Mesenchymal stem cell (in vitro differentiated cells and primary cell): Measurements from ENCODE around the gene SLC12A2.

Experiments used
- DNase-seq: peaks from one replicate; pipeline ENCODE4 v3.0.0-alpha.2; 2013
- H2AFZ ChIP-seq: one replicate; pipeline ENCODE4 v1.6.1; 2013; ENCODE audit warnings: low read depth, mild to moderate bottlenecking, control low read depth, inconsistent platforms, low read length, moderate library complexity
- H2AK5ac ChIP-seq: 2 replicates; pipeline ENCODE4 v1.6.1; 2013; ENCODE audit warnings: low read length, moderate library complexity, mild to moderate bottlenecking, inconsistent platforms; ENCODE audit not compliant: severe bottlenecking
- H2BK120ac ChIP-seq: one replicate; pipeline ENCODE4 v1.6.1; 2013; ENCODE audit warnings: low read depth, mild to moderate bottlenecking, inconsistent platforms, low read length, moderate library complexity
- H2BK12ac ChIP-seq, 2 experiments: one replicate each; pipeline ENCODE4 v1.6.1; 2013; ENCODE audit warnings: inconsistent platforms in 2 of 2, low read length in 2 of 2, mild to moderate bottlenecking in 2 of 2, moderate library complexity in 2 of 2, control low read depth in 1 of 2
- H2BK15ac ChIP-seq: one replicate; pipeline ENCODE4 v1.6.1; 2013; ENCODE audit warnings: mild to moderate bottlenecking, low read depth, inconsistent platforms; ENCODE audit not compliant: poor library complexity, severe bottlenecking
- H2BK5ac ChIP-seq: 2 replicates; pipeline ENCODE4 v1.6.1; 2013; ENCODE audit warnings: low read depth, mild to moderate bottlenecking, low read length, control low read depth, inconsistent platforms; ENCODE audit not compliant: poor library complexity, severe bottlenecking
- H3K14ac ChIP-seq, 2 experiments: one replicate each; pipeline ENCODE4 v1.6.1; 2013; ENCODE audit warnings: inconsistent platforms in 2 of 2, low read length in 2 of 2, control low read depth in 1 of 2, mild to moderate bottlenecking in 1 of 2, moderate library complexity in 1 of 2
- H3K18ac ChIP-seq, 2 experiments: one replicate each; pipeline ENCODE4 v1.6.1; 2013; ENCODE audit warnings: inconsistent platforms in 2 of 2, low read length in 2 of 2, control low read depth in 1 of 2, low read depth in 1 of 2, mild to moderate bottlenecking in 1 of 2
- H3K23ac ChIP-seq, 2 experiments: one replicate each; pipeline ENCODE4 v1.6.1; 2013; ENCODE audit warnings: inconsistent platforms in 2 of 2, low read length in 2 of 2, mild to moderate bottlenecking in 2 of 2, moderate library complexity in 2 of 2, control low read depth in 1 of 2
- H3K27ac ChIP-seq: 2 replicates; pipeline ENCODE4 v1.5.1; 2013; ENCODE audit warnings: mild to moderate bottlenecking, moderate library complexity, low read length, control low read depth, inconsistent platforms; ENCODE audit not compliant: poor library complexity, severe bottlenecking
- H3K27me3 ChIP-seq, 2 experiments: 2 replicates each; pipeline versions ENCODE4 v1.6.1 to v1.7.0; 2013; ENCODE audit warnings: low read length in 2 of 2, mild to moderate bottlenecking in 2 of 2, moderate library complexity in 2 of 2, control low read depth in 1 of 2, inconsistent platforms in 1 of 2; ENCODE audit not compliant: control insufficient read depth in 1 of 2, insufficient read depth in 1 of 2
- H3K36me3 ChIP-seq, 2 experiments: 2 replicates each; pipeline versions ENCODE4 v1.6.1 to v1.7.0; 2013; ENCODE audit warnings: low read length in 2 of 2, control low read depth in 1 of 2, inconsistent platforms in 1 of 2, low read depth in 1 of 2, mild to moderate bottlenecking in 1 of 2; ENCODE audit not compliant: insufficient read depth in 2 of 2, control insufficient read depth in 1 of 2
- H3K4ac ChIP-seq, 2 experiments: one replicate each; pipeline ENCODE4 v1.6.1; 2013; ENCODE audit warnings: inconsistent platforms in 2 of 2, low read length in 2 of 2, mild to moderate bottlenecking in 2 of 2, moderate library complexity in 2 of 2, control low read depth in 1 of 2, low read depth in 1 of 2
- H3K4me1 ChIP-seq: 2 replicates; pipeline ENCODE4 v1.6.1; 2013; ENCODE audit warnings: low read depth, low read length, control low read depth; ENCODE audit not compliant: control insufficient read depth, insufficient read depth
- H3K4me2 ChIP-seq: 2 replicates; pipeline ENCODE4 v1.6.1; 2013; ENCODE audit warnings: low read length, mild to moderate bottlenecking, inconsistent platforms; ENCODE audit not compliant: poor library complexity, severe bottlenecking
- H3K4me3 ChIP-seq, 2 experiments: 2 replicates each; pipeline versions ENCODE4 v1.5.1 to v1.7.0; 2013; ENCODE audit warnings: low read length in 2 of 2, mild to moderate bottlenecking in 2 of 2, control low read depth in 1 of 2, low read depth in 1 of 2; ENCODE audit not compliant: insufficient read depth in 1 of 2
- H3K79me1 ChIP-seq: replicated peaks from 2 replicates; pipeline ENCODE4 v1.6.1; 2013; ENCODE audit warnings: mild to moderate bottlenecking, control low read depth, low read length, inconsistent platforms; ENCODE audit not compliant: poor library complexity, severe bottlenecking
- H3K9ac ChIP-seq: 2 replicates; pipeline ENCODE4 v1.7.0; 2013; ENCODE audit warnings: mild to moderate bottlenecking, low read length, moderate library complexity
- H3K9me3 ChIP-seq: 2 replicates; pipeline ENCODE4 v1.7.0; 2013; ENCODE audit warnings: mild to moderate bottlenecking, low read length; ENCODE audit not compliant: control insufficient read depth
- H4K8ac ChIP-seq: one replicate; pipeline ENCODE4 v1.6.1; 2013; ENCODE audit warnings: inconsistent platforms, mild to moderate bottlenecking, low read length, moderate library complexity
- H4K91ac ChIP-seq: one replicate; pipeline ENCODE4 v1.6.1; 2013; ENCODE audit warnings: mild to moderate bottlenecking, low read length, inconsistent platforms
- WGBS: methylation state at CpG from one replicate; pipeline ENCODE4 v1.1.7; 2013; ENCODE audit warnings: mixed read lengths; 5-methylcytosine and 5-hydroxymethylcytosine counted together

Gene SLC12A2

DNA sequence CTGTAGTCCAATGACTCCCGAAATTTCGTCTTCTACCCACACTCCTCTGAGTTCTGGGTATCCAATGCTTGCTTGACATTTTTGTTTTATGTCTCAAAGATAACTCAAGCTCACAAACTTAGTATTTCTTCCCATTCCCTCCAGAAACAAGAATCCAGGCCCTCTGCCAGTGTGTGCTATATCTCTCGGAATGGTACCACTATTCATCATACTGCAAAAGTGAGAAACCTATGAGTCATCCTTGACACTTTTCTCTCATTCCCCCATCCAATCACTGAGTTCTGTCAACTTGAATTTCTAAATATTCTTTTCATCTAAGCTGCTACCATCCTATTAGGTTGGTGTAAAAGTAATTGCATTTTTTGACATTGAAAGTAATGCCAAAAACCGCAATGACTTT is 9.8 kb downstream of the SLC12A2 start:
- H3K27me3 ChIP-seq, result no peaks in the 10 kb centered on the region
- H3K9ac ChIP-seq, result no peak overlapping the region
- no peak overlapping the region for H3K27ac ChIP-seq
- no peak for DNase-seq
- no peak overlapping the region for H2BK5ac ChIP-seq
- H3K9me3 ChIP-seq, result peaks cover 23% of the 10 kb centered on the region
- WGBS, result 93% methylated on average over 4 of the region's 4 CpGs
- H2AFZ ChIP-seq, result no peak overlapping the region
- no peak overlapping the region for H3K14ac ChIP-seq
- no peak overlapping the region for H2BK120ac ChIP-seq
- peaks cover 26% of the 10 kb centered on the region for H3K79me1 ChIP-seq
- H4K91ac ChIP-seq, result no peak overlapping the region
- H3K4me3 ChIP-seq, result no peak overlapping the region
- H3K36me3 ChIP-seq, result no peaks in the 10 kb centered on the region
- H3K4me2 ChIP-seq, result no peak overlapping the region
- H3K4ac ChIP-seq, result no peak overlapping the region
- H3K23ac ChIP-seq, result no peak overlapping the region
- no peak overlapping the region for H2BK12ac ChIP-seq
- H4K8ac ChIP-seq, result no peak overlapping the region
- no peaks in the 10 kb centered on the region for H3K4me1 ChIP-seq
- no peak overlapping the region for H2BK15ac ChIP-seq
- no peak overlapping the region for H3K18ac ChIP-seq
- H2AK5ac ChIP-seq, result no peak overlapping the region

DNA sequence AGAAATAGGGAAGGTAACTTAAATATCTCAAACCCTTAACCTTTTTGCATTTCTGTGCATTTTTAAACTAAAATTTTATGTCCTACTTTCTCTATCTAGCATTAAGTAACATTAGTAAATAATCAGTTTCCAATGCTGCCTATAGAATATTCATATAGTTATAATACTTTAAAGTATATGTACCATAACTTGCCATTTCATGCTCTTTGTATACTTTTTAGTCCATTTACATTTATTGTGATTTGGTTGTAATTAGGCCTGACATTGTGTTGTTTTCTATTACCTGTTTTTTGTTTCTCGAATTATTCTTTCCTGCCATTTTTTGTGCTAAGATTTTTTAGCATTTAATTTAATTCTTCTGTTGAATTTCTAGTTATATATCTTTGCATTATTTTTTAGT is 13.7 kb downstream of the SLC12A2 start:
- no peak overlapping the region for H2BK12ac ChIP-seq
- H2AK5ac ChIP-seq, result no peak overlapping the region
- peaks cover 29% of the 10 kb centered on the region for H3K9me3 ChIP-seq
- no peak overlapping the region for H3K14ac ChIP-seq
- DNase-seq, result no peak
- no peak overlapping the region for H3K27ac ChIP-seq
- peaks cover 19% of the 10 kb centered on the region for H3K79me1 ChIP-seq
- H4K91ac ChIP-seq, result no peak overlapping the region
- no peak overlapping the region for H3K23ac ChIP-seq
- H3K36me3 ChIP-seq, result no peaks in the 10 kb centered on the region
- no peak overlapping the region for H2BK5ac ChIP-seq
- no peak overlapping the region for H3K4me2 ChIP-seq
- no peak overlapping the region for H2BK120ac ChIP-seq
- H3K18ac ChIP-seq, result no peak overlapping the region
- no peak overlapping the region for H3K4ac ChIP-seq
- no peak overlapping the region for H4K8ac ChIP-seq
- H3K4me1 ChIP-seq, result no peaks in the 10 kb centered on the region
- H2AFZ ChIP-seq, result no peak overlapping the region
- no CpG with 5 or more reads among the region's 1 CpG for WGBS
- no peak overlapping the region for H2BK15ac ChIP-seq
- H3K27me3 ChIP-seq, result no peaks in the 10 kb centered on the region
- H3K9ac ChIP-seq, result no peak overlapping the region
- H3K4me3 ChIP-seq, result no peak overlapping the region

DNA sequence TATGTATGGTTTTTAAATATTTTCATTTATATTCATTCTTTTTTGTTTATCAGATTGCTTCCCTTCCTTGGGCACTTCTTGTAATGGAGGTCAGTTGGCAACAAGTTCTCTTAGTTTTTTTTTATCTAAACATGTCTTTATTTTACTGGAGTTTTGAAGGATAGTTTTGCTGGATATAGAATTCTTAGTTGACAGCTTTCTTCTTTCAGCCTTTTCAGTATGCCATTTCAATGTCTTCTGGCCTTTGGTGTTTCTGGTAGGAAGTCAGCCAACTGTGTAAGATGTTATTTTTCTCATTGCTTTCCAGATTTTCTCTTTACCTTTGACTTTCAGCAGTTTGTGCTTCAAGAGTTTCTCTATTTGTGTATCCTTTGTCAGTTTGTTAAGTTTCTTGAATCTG is 14.2 kb downstream of the SLC12A2 start:
- no peak overlapping the region for H3K4me2 ChIP-seq
- H3K9ac ChIP-seq, result no peak overlapping the region
- no peak overlapping the region for H3K23ac ChIP-seq
- DNase-seq, result no peak
- H3K9me3 ChIP-seq, result peaks cover 29% of the 10 kb centered on the region
- H2BK5ac ChIP-seq, result no peak overlapping the region
- H4K8ac ChIP-seq, result no peak overlapping the region
- H3K27me3 ChIP-seq, result no peaks in the 10 kb centered on the region
- no peaks in the 10 kb centered on the region for H3K36me3 ChIP-seq
- no peak overlapping the region for H2AFZ ChIP-seq
- no peak overlapping the region for H3K27ac ChIP-seq
- peaks cover 20% of the 10 kb centered on the region for H3K79me1 ChIP-seq
- H2BK120ac ChIP-seq, result no peak overlapping the region
- no peak overlapping the region for H3K14ac ChIP-seq
- no peak overlapping the region for H2BK15ac ChIP-seq
- no peak overlapping the region for H2BK12ac ChIP-seq
- no peak overlapping the region for H3K4ac ChIP-seq
- no peak overlapping the region for H3K4me3 ChIP-seq
- no peak overlapping the region for H3K18ac ChIP-seq
- H2AK5ac ChIP-seq, result no peak overlapping the region
- no peak overlapping the region for H4K91ac ChIP-seq
- H3K4me1 ChIP-seq, result no peaks in the 10 kb centered on the region

DNA sequence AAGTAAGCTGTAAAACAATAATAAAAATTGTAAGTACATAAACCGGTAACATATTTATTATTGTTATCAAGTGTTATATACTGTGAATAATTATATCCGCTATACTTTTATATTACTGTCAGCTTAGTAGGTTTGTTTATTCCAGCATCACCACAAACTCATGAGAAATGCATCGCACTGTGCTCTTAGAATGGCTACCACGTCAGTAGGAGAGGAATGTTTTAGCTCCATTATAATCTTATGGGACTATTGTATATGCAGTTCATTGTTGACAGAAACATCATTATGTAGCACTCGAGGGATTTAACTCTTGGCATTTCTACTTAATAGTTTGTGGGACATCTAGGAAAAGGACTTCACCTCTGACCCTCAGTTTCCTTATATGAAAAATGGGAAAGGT is 16.4 kb downstream of the SLC12A2 start:
- H3K4me1 ChIP-seq, result no peaks in the 10 kb centered on the region
- H3K4me3 ChIP-seq, result no peak overlapping the region
- no peak overlapping the region for H3K4me2 ChIP-seq
- WGBS, result 92% methylated on average over 2 of the region's 5 CpGs
- H3K27ac ChIP-seq, result no peak overlapping the region
- H3K9me3 ChIP-seq, result peaks cover 29% of the 10 kb centered on the region
- H3K27me3 ChIP-seq, result no peaks in the 10 kb centered on the region
- no peak overlapping the region for H3K18ac ChIP-seq
- H2AFZ ChIP-seq, result no peak overlapping the region
- H2AK5ac ChIP-seq, result no peak overlapping the region
- H4K8ac ChIP-seq, result no peak overlapping the region
- H3K14ac ChIP-seq, result no peak overlapping the region
- H3K79me1 ChIP-seq, result peaks cover 17% of the 10 kb centered on the region
- no peak overlapping the region for H3K4ac ChIP-seq
- H3K9ac ChIP-seq, result no peak overlapping the region
- no peak overlapping the region for H3K23ac ChIP-seq
- no peak overlapping the region for H2BK5ac ChIP-seq
- no peak overlapping the region for H2BK15ac ChIP-seq
- H2BK120ac ChIP-seq, result no peak overlapping the region
- no peak overlapping the region for H2BK12ac ChIP-seq
- H3K36me3 ChIP-seq, result no peaks in the 10 kb centered on the region
- H4K91ac ChIP-seq, result no peak overlapping the region
- DNase-seq, result peak; percentile 28
